GM23248 (cell line): ENCODE measurements around the gene LTB4R. TPM values are rescaled to one million over a fixed set of nuclear protein-coding genes. Genes with fewer than 3 reads are reported as not detected.

ENCODE experiments used
- DNase-seq: peaks from one replicate; pipeline ENCODE4 v3.0.0-alpha.2; 2015
- H2AFZ ChIP-seq: fragments of 200-600 bp; sonication (generic); 2 replicates; pipeline ENCODE4 v1.6.1; 2016; ENCODE audit warnings: antibody characterized with exemption
- H3F3A ChIP-seq: fragments of 200-600 bp; sonication (generic); 2 replicates; pipeline ENCODE4 v1.6.1; 2016; ENCODE audit warnings: mild to moderate bottlenecking, antibody characterized with exemption, mixed run types; ENCODE audit not compliant: insufficient read depth
- H3K27ac ChIP-seq: fragments of 200-600 bp; sonication (generic); 2 replicates; pipeline ENCODE4 v1.5.1; 2016; ENCODE audit warnings: mild to moderate bottlenecking
- H3K27me3 ChIP-seq: fragments of 200-600 bp; sonication (generic); replicated peaks from 2 replicates; pipeline ENCODE4 v1.6.1; 2016; ENCODE audit warnings: mild to moderate bottlenecking; ENCODE audit not compliant: insufficient read depth
- H3K36me3 ChIP-seq: fragments of 200-600 bp; sonication (generic); 2 replicates; pipeline ENCODE4 v1.6.1; 2016; ENCODE audit warnings: low read depth, mild to moderate bottlenecking
- H3K4me1 ChIP-seq: fragments of 200-600 bp; sonication (generic); 2 replicates; pipeline ENCODE4 v1.6.1; 2016; ENCODE audit warnings: mild to moderate bottlenecking; ENCODE audit not compliant: insufficient read depth
- H3K4me2 ChIP-seq: fragments of 200-600 bp; sonication (generic); one replicate; pipeline ENCODE4 v1.6.1; 2016; ENCODE audit warnings: mild to moderate bottlenecking; ENCODE audit not compliant: unreplicated experiment
- H3K4me3 ChIP-seq: fragments of 200-600 bp; sonication (generic); 2 replicates; pipeline ENCODE4 v1.5.1; 2016; ENCODE audit warnings: mild to moderate bottlenecking
- H3K79me2 ChIP-seq: fragments of 200-600 bp; sonication (generic); 2 replicates; pipeline ENCODE4 v1.6.1; 2016; ENCODE audit warnings: mild to moderate bottlenecking; ENCODE audit not compliant: insufficient read depth
- H3K9ac ChIP-seq: fragments of 200-600 bp; sonication (generic); 2 replicates; pipeline ENCODE4 v1.6.1; 2016; ENCODE audit warnings: mild to moderate bottlenecking
- H3K9me2 ChIP-seq: fragments of 200-600 bp; sonication (generic); 2 replicates; pipeline ENCODE4 v1.6.1; 2016; ENCODE audit warnings: mixed run types, mild to moderate bottlenecking, moderate library complexity; ENCODE audit not compliant: insufficient read depth
- H3K9me3 ChIP-seq: fragments of 200-600 bp; sonication (generic); one replicate; pipeline ENCODE4 v1.6.1; 2017; ENCODE audit warnings: low read depth
- H4K20me1 ChIP-seq: fragments of 200-600 bp; sonication (generic); 2 replicates; pipeline ENCODE4 v1.6.0; 2016; ENCODE audit not compliant: insufficient read depth
- EZH2 ChIP-seq: fragments of 200-600 bp; sonication (generic); IDR thresholded peaks from 2 replicates; pipeline ENCODE4 v1.6.1; 2018; ENCODE audit warnings: antibody characterized with exemption, mild to moderate bottlenecking; ENCODE audit not compliant: insufficient read depth, poor library complexity, severe bottlenecking
- EZH2phosphoT487 ChIP-seq: fragments of 200-600 bp; sonication (generic); IDR thresholded peaks from 2 replicates; pipeline ENCODE4 v1.6.1; 2018; ENCODE audit warnings: antibody characterized with exemption, moderate library complexity, mild to moderate bottlenecking, low read depth; ENCODE audit not compliant: insufficient read depth
- WGBS, 2 experiments: methylation state at CpG; one replicate each; pipeline ENCODE4 v1.1.6; 2015 to 2017; ENCODE audit warnings: low lambda C conversion rate in 2 of 2, low coverage in 1 of 2; ENCODE audit errors: missing lambda C conversion rate in 2 of 2; 5-methylcytosine and 5-hydroxymethylcytosine counted together
- in situ Hi-C: fragments of 300-500 bp; cut with MboI; formaldehyde crosslinking; loops from 2 replicates; pipeline ENCODE4 v1.15.0; 2020
- polyA plus RNA-seq: library from polyadenylated mRNA; unstranded; fragments of >200 nt; fragmentation: Nextera tagmentation; extraction: Ambion mirVana; gene quantifications from 2 replicates; pipeline ENCODE4 v1.2.1, GENCODE V29; 2016
- total RNA-seq: library from RNA; depleted of rRNA; stranded (reverse); fragments of >200 nt; shearing (Covaris generic); gene quantifications from 2 replicates; pipeline ENCODE4 v1.2.3, GENCODE V29; 2014

The LTB4R gene
- total and polyA plus RNA-seq, 2 experiments from 2014 or later = 1.1 to 2.4 TPM

- peak overlapping the region; percentile 95 for H3K9ac ChIP-seq
- peak overlapping the region; percentile 86 for H3K27ac ChIP-seq
- peaks cover 17% of the 10 kb centered on the region for H3K4me1 ChIP-seq
- peaks cover 26% of the 10 kb centered on the region for H3K79me2 ChIP-seq
- DNase-seq = peak; percentile 11
- peak overlapping the region; percentile 95 for H3K4me3 ChIP-seq
- H3K9me2 ChIP-seq = no peaks in the 10 kb centered on the region
- H2AFZ ChIP-seq = peak overlapping the region; percentile 97
- H4K20me1 ChIP-seq = no peaks in the 10 kb centered on the region
- TF ChIP-seq EZH2phosphoT487 (no peak), EZH2 (no peak)
- no peaks in the 10 kb centered on the region for H3K27me3 ChIP-seq
- no peaks in the 10 kb centered on the region for H3K9me3 ChIP-seq
- peak overlapping the region; percentile 94 for H3K4me2 ChIP-seq
- 28 to 29% methylated on average over 16 of the region's 16 CpGs for WGBS, 2 experiments
- H3K36me3 ChIP-seq = peaks cover 16% of the 10 kb centered on the region; the same call in 1 of the 2 replicates
- in situ Hi-C loops = no loop called here
- H3F3A ChIP-seq = peaks cover 23% of the 10 kb centered on the region; the same call in 1 of the 2 replicates
These were observed 10.8 kb upstream of the LTB4R start for GRCh38 chr14:24300326-24300980.

- H3K4me2 ChIP-seq = no peak overlapping the region
- no peaks in the 10 kb centered on the region for H3K27me3 ChIP-seq
- H3K4me1 ChIP-seq = peaks cover 7% of the 10 kb centered on the region; the same call in 1 of the 2 replicates
- H3K4me3 ChIP-seq = no peak overlapping the region
- peaks cover 26% of the 10 kb centered on the region for H3K79me2 ChIP-seq
- no peak overlapping the region for H3K9ac ChIP-seq
- in situ Hi-C loops = no loop called here
- H3K36me3 ChIP-seq = peaks cover 16% of the 10 kb centered on the region; the same call in 1 of the 2 replicates
- TF ChIP-seq EZH2 (no peak), EZH2phosphoT487 (no peak)
- H3K9me3 ChIP-seq = no peaks in the 10 kb centered on the region
- H3K27ac ChIP-seq = no peak overlapping the region
- no peak for DNase-seq
- H2AFZ ChIP-seq = no peak overlapping the region
- peaks cover 8% of the 10 kb centered on the region for H3F3A ChIP-seq
- no peaks in the 10 kb centered on the region for H4K20me1 ChIP-seq
- 95 to 98% methylated on average over 11 of the region's 11 CpGs for WGBS, 2 experiments
- no peaks in the 10 kb centered on the region for H3K9me2 ChIP-seq
These were observed 7.3 kb upstream of the LTB4R start for GRCh38 chr14:24304019-24304387.

GRCh38 chr14:24307156-24307574 lies 4.1 kb upstream of the LTB4R start:
- Histone ChIP-seq H3F3A (peaks cover 8% of the 10 kb centered on the region; the same call in 1 of the 2 replicates), H4K20me1 (no peaks in the 10 kb centered on the region), H3K4me2 (no peak overlapping the region), H3K36me3 (peaks cover 14% of the 10 kb centered on the region; the same call in 1 of the 2 replicates), H3K9ac (no peak overlapping the region), H3K9me3 (no peaks in the 10 kb centered on the region), H3K79me2 (0 out of 2 replicates have a peak, but pooled peaks cover 1% of the 10 kb centered on the region), H3K4me3 (no peak overlapping the region), H2AFZ (no peak overlapping the region), H3K27me3 (no peaks in the 10 kb centered on the region), H3K27ac (no peak overlapping the region), H3K4me1 (peaks cover 15% of the 10 kb centered on the region), H3K9me2 (no peaks in the 10 kb centered on the region)
- TF ChIP-seq EZH2 (no peak), EZH2phosphoT487 (no peak)
- in situ Hi-C loops = no loop called here
- 88 to 90% methylated on average over 10 to 11 of the region's 11 CpGs for WGBS, 2 experiments
- no peak for DNase-seq

GRCh38 chr14:24307575-24308341 lies 3.5 kb upstream of the LTB4R start, which contains the start of gene CIDEB:
TSS of gene CIDEB (minus strand) at chr14:24307977. CDS start at chr14:24307858, 119 bp downstream.
- no peak within 1 kb of the TSS for H3K27ac ChIP-seq
- peaks cover 15% of the 10 kb centered on the region for H3K4me1 ChIP-seq
- H3K4me2 ChIP-seq = no peak within 1 kb of the TSS
- H3K27me3 ChIP-seq = no peaks in the 10 kb centered on the region
- H3K9ac ChIP-seq = no peak within 1 kb of the TSS
- H3K36me3 ChIP-seq = peaks cover 10% of the 10 kb centered on the region; the same call in 1 of the 2 replicates
- peaks cover 8% of the 10 kb centered on the region; the same call in 1 of the 2 replicates for H3F3A ChIP-seq
- H3K9me3 ChIP-seq = no peaks in the 10 kb centered on the region
- H3K4me3 ChIP-seq = no peak within 1 kb of the TSS
- H2AFZ ChIP-seq = no peak within 1 kb of the TSS
- TF ChIP-seq EZH2 (no peak), EZH2phosphoT487 (no peak)
- H4K20me1 ChIP-seq = no peaks in the 10 kb centered on the region
- no peaks in the 10 kb centered on the region for H3K79me2 ChIP-seq
- H3K9me2 ChIP-seq = no peaks in the 10 kb centered on the region
- peak; percentile 75 for DNase-seq
- 61 to 66% methylated on average over 6 of the region's 6 CpGs for WGBS, 2 experiments
- in situ Hi-C loops = no loop called here
